K562 (cell line): ENCODE data around the gene THSD8. TPM values are rescaled to one million over a fixed set of nuclear protein-coding genes. Genes with fewer than 3 reads are reported as not detected.

Experiments
- CEBPG ChIP-seq, 3 experiments: fragments of 200-800 bp in 1 of 3; sonication (Bioruptor generic) in 1 of 3; sonication (generic) in 1 of 3; formaldehyde crosslinking in 1 of 3; IDR thresholded peaks in 2 of 3; conservative IDR thresholded peaks in 1 of 3; 2 replicates each; pipeline versions ENCODE4 v1.6.1 to v1.8.0; 2016 to 2022; ENCODE audit warnings: missing compliant biosample characterization in 2 of 3, missing genetic modification characterization in 2 of 3, mild to moderate bottlenecking in 1 of 3, missing genetic modification reagents in 1 of 3
- FOXJ2 ChIP-seq: fragments of 200-800 bp; sonication (Bioruptor generic); IDR thresholded peaks from 2 replicates; pipeline ENCODE4 v1.6.1; 2016; ENCODE audit warnings: missing genetic modification characterization, missing compliant biosample characterization
- JUN ChIP-seq, 2 experiments: sonication (generic) in 1 of 2; formaldehyde crosslinking in 1 of 2; IDR thresholded peaks; 2 replicates each; pipeline versions ENCODE4 v1.6.1 to v1.8.0; 2012 to 2022; ENCODE audit warnings: borderline replicate concordance in 2 of 2, mild to moderate bottlenecking in 2 of 2, improper control_type of control experiment in 1 of 2, low read depth in 1 of 2, low read length in 1 of 2, missing genetic modification reagents in 1 of 2
- TEAD2 ChIP-seq: fragments of 450-650 bp; IDR thresholded peaks from 2 replicates; pipeline ENCODE4 v1.6.1; 2016; ENCODE audit warnings: missing genetic modification characterization, control low read depth, missing compliant biosample characterization
- TEAD4 ChIP-seq, 2 experiments: sonication (generic) in 1 of 2; formaldehyde crosslinking in 1 of 2; IDR thresholded peaks; 2 replicates each; pipeline versions ENCODE4 v1.6.1 to v1.8.0; 2012 to 2022; ENCODE audit warnings: borderline replicate concordance in 1 of 2, inconsistent platforms in 1 of 2, low read length in 1 of 2, mild to moderate bottlenecking in 1 of 2, missing genetic modification reagents in 1 of 2
- ZNF239 ChIP-seq: fragments of 250-450 bp; sonication (Bioruptor Pico); IDR thresholded peaks from 2 replicates; pipeline ENCODE4 v1.4.0; 2020; ENCODE audit warnings: mild to moderate bottlenecking
- polyA plus RNA-seq, 8 experiments: library from polyadenylated mRNA; depleted of rRNA in 4 of 8; stranded (reverse) in 5 of 8; unstranded in 3 of 8; fragments of >200 nt; fragmentation: Nextera tagmentation in 2 of 8; fragmentation: Illumina TruSeq in 1 of 8; extraction: Ambion mirVana in 2 of 8; extraction: Trizol in 1 of 8; gene quantifications; 2 replicates each; pipeline versions ENCODE4 v1.2.1 to v1.2.3, GENCODE V29; 2011 to 2014; ENCODE audit warnings: inconsistent platforms in 1 of 8, missing spikeins in 1 of 8
- total RNA-seq, 7 experiments: library from RNA; depleted of rRNA in 6 of 7; stranded (reverse); fragments of >200 nt in 6 of 7; fragmentation: Illumina TruSeq in 2 of 7; extraction: Trizol in 2 of 7; gene quantifications; 2 replicates each; pipeline versions ENCODE4 v1.2.1 to v1.2.3, GENCODE V29; 2011 to 2021; ENCODE audit warnings: low replicate concordance in 1 of 7
- TF ChIP-seq, protein P1 (sequence below): sonication (generic); formaldehyde crosslinking; IDR thresholded peaks from 2 replicates; pipeline ENCODE4 v1.5.0; 2020; ENCODE audit warnings: missing genetic modification reagents
- TF ChIP-seq, protein P2 (sequence below), 2 experiments: IDR thresholded peaks; 2 replicates each; pipeline ENCODE4 v1.6.1; 2012; ENCODE audit warnings: improper control_type of control experiment in 2 of 2, low read depth in 2 of 2, low read length in 2 of 2, borderline replicate concordance in 1 of 2
- TF ChIP-seq, protein P3 (sequence below): fragments of 450-650 bp; IDR thresholded peaks from 2 replicates; pipeline ENCODE4 v1.6.1; 2016; ENCODE audit warnings: mild to moderate bottlenecking, moderate library complexity

THSD8 gene
- total and polyA plus RNA-seq, 9 of the 15 experiments (the other 6 are each of a cell fraction or from before 2014, with no cell fraction given): 8.4 to 42.4 (median 19.9) TPM; not detected in 2

DNA sequence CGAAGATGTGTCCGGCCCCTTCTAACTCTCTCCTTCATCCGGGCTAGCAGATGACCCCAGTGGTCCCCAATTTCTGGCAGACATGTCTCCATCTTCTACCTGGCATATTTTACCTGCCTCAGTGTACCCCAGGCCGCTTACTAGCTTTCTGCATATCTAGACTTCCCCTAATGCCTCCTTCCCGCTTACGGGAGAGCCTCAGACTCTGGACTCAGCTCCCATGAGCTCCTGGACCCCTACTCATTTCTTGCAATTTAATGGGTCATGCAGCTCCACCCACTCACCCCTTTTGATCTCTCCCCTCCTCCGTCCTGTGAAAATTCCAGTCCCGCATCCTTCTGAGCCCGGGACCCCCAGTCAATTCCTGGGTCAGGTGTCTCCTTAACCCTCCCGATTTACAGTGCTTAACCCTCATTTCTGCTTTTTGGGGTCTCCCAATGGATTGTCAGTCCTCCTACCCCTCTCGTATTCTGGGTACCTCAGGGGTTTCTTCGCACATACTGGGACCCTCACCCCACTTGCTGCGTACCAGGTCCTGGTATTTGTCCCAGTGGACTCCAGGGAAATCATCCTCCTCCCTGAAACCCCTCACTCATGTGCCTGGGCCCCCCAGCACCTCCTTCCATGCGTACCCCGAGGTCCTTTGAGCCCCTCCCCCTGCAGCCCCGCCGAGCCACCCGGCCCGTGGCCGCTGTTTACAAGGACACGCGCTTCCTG, 11.1 kb upstream of the THSD8 start (continued):
- TF ChIP-seq CEBPG (CRISPR knock-in tag; IDR thresholded peaks at IDR 0.05): peak; percentile 32; the same call in 1 of the 2 replicates
- TF ChIP-seq CEBPG (tag; conservative IDR thresholded peaks at IDR 0.05 in 1 of 2, IDR thresholded peaks at IDR 0.05 in 1 of 2): no peak
- TF ChIP-seq, protein P1, sequence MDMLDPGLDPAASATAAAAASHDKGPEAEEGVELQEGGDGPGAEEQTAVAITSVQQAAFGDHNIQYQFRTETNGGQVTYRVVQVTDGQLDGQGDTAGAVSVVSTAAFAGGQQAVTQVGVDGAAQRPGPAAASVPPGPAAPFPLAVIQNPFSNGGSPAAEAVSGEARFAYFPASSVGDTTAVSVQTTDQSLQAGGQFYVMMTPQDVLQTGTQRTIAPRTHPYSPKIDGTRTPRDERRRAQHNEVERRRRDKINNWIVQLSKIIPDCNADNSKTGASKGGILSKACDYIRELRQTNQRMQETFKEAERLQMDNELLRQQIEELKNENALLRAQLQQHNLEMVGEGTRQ (CRISPR knock-in tag): no peak
- TF ChIP-seq ZNF239 (CRISPR knock-in tag): no peak
- TF ChIP-seq JUN (IDR thresholded peaks at IDR 0.05; ENCODE audit: borderline replicate concordance, low read depth, low read length): no peak
- 0 out of 2 replicates have a peak, but pooled peaks have one; percentile 64 for TF ChIP-seq JUN (CRISPR knock-in tag; IDR thresholded peaks at IDR 0.05; ENCODE audit: borderline replicate concordance)
- no peak for TF ChIP-seq TEAD2 (tag)
- TF ChIP-seq TEAD4 (IDR thresholded peaks at IDR 0.05; ENCODE audit: low read length): no peak
- 0 out of 2 replicates have a peak, but pooled peaks have one; percentile 20 for TF ChIP-seq TEAD4 (CRISPR knock-in tag; IDR thresholded peaks at IDR 0.05; ENCODE audit: borderline replicate concordance)
- TF ChIP-seq, protein P2, sequence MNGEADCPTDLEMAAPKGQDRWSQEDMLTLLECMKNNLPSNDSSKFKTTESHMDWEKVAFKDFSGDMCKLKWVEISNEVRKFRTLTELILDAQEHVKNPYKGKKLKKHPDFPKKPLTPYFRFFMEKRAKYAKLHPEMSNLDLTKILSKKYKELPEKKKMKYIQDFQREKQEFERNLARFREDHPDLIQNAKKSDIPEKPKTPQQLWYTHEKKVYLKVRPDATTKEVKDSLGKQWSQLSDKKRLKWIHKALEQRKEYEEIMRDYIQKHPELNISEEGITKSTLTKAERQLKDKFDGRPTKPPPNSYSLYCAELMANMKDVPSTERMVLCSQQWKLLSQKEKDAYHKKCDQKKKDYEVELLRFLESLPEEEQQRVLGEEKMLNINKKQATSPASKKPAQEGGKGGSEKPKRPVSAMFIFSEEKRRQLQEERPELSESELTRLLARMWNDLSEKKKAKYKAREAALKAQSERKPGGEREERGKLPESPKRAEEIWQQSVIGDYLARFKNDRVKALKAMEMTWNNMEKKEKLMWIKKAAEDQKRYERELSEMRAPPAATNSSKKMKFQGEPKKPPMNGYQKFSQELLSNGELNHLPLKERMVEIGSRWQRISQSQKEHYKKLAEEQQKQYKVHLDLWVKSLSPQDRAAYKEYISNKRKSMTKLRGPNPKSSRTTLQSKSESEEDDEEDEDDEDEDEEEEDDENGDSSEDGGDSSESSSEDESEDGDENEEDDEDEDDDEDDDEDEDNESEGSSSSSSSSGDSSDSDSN (IDR thresholded peaks at IDR 0.05; ENCODE audit: borderline replicate concordance in 1 of 2, low read depth in 2 of 2, low read length in 2 of 2): no peak
- peak; percentile 80 for TF ChIP-seq FOXJ2
- TF ChIP-seq, protein P3, sequence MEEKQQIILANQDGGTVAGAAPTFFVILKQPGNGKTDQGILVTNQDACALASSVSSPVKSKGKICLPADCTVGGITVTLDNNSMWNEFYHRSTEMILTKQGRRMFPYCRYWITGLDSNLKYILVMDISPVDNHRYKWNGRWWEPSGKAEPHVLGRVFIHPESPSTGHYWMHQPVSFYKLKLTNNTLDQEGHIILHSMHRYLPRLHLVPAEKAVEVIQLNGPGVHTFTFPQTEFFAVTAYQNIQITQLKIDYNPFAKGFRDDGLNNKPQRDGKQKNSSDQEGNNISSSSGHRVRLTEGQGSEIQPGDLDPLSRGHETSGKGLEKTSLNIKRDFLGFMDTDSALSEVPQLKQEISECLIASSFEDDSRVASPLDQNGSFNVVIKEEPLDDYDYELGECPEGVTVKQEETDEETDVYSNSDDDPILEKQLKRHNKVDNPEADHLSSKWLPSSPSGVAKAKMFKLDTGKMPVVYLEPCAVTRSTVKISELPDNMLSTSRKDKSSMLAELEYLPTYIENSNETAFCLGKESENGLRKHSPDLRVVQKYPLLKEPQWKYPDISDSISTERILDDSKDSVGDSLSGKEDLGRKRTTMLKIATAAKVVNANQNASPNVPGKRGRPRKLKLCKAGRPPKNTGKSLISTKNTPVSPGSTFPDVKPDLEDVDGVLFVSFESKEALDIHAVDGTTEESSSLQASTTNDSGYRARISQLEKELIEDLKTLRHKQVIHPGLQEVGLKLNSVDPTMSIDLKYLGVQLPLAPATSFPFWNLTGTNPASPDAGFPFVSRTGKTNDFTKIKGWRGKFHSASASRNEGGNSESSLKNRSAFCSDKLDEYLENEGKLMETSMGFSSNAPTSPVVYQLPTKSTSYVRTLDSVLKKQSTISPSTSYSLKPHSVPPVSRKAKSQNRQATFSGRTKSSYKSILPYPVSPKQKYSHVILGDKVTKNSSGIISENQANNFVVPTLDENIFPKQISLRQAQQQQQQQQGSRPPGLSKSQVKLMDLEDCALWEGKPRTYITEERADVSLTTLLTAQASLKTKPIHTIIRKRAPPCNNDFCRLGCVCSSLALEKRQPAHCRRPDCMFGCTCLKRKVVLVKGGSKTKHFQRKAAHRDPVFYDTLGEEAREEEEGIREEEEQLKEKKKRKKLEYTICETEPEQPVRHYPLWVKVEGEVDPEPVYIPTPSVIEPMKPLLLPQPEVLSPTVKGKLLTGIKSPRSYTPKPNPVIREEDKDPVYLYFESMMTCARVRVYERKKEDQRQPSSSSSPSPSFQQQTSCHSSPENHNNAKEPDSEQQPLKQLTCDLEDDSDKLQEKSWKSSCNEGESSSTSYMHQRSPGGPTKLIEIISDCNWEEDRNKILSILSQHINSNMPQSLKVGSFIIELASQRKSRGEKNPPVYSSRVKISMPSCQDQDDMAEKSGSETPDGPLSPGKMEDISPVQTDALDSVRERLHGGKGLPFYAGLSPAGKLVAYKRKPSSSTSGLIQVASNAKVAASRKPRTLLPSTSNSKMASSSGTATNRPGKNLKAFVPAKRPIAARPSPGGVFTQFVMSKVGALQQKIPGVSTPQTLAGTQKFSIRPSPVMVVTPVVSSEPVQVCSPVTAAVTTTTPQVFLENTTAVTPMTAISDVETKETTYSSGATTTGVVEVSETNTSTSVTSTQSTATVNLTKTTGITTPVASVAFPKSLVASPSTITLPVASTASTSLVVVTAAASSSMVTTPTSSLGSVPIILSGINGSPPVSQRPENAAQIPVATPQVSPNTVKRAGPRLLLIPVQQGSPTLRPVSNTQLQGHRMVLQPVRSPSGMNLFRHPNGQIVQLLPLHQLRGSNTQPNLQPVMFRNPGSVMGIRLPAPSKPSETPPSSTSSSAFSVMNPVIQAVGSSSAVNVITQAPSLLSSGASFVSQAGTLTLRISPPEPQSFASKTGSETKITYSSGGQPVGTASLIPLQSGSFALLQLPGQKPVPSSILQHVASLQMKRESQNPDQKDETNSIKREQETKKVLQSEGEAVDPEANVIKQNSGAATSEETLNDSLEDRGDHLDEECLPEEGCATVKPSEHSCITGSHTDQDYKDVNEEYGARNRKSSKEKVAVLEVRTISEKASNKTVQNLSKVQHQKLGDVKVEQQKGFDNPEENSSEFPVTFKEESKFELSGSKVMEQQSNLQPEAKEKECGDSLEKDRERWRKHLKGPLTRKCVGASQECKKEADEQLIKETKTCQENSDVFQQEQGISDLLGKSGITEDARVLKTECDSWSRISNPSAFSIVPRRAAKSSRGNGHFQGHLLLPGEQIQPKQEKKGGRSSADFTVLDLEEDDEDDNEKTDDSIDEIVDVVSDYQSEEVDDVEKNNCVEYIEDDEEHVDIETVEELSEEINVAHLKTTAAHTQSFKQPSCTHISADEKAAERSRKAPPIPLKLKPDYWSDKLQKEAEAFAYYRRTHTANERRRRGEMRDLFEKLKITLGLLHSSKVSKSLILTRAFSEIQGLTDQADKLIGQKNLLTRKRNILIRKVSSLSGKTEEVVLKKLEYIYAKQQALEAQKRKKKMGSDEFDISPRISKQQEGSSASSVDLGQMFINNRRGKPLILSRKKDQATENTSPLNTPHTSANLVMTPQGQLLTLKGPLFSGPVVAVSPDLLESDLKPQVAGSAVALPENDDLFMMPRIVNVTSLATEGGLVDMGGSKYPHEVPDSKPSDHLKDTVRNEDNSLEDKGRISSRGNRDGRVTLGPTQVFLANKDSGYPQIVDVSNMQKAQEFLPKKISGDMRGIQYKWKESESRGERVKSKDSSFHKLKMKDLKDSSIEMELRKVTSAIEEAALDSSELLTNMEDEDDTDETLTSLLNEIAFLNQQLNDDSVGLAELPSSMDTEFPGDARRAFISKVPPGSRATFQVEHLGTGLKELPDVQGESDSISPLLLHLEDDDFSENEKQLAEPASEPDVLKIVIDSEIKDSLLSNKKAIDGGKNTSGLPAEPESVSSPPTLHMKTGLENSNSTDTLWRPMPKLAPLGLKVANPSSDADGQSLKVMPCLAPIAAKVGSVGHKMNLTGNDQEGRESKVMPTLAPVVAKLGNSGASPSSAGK: peak; percentile 8; the same call in 1 of the 2 replicates
